A549 (cell line): ENCODE data around the gene HOMER2. TPM values are rescaled to one million over a fixed set of nuclear protein-coding genes. Genes with fewer than 3 reads are reported as not detected.

Source experiments
- ATAC-seq, 2 experiments: fragments of 200-7000 bp in 1 of 2; fragments of >200 bp in 1 of 2; cut with Nextera tagmentation in 1 of 2; cut with Tn5 transposase in 1 of 2; 3 replicates each; pipeline versions ENCODE4 v1.8.0 to v1.9.1; 2018 to 2020; ENCODE audit warnings: mild to moderate bottlenecking in 1 of 2, moderate library complexity in 1 of 2
- CTCF ChIA-PET: fragments of 300-600 bp; sonication (Branson Sonifier 250); formaldehyde crosslinking; extraction: SDS; loops from one replicate; lab custom pipeline; 2021; ENCODE audit warnings: antibody characterized with exemption, inconsistent platforms; lab: Yijun Ruan, JAX
- POLR2A ChIA-PET: fragments of 350-600 bp; formaldehyde crosslinking; extraction: SDS; loops from one replicate; lab custom pipeline; 2021; ENCODE audit warnings: antibody characterized with exemption, inconsistent platforms; lab: Yijun Ruan, JAX
- DNase-seq, 2 experiments: peaks; one replicate each; pipeline versions ENCODE4 v3.0.0 to v3.0.0-alpha.2; 2011 to 2016; ENCODE audit warnings: low read depth in 1 of 2, low spot score in 1 of 2
- FAIRE-seq: peaks from 2 replicates; lab custom pipeline; 2011; peaks lifted over from hg19 to GRCh38; lab: Jason Lieb, UNC
- H3K27ac ChIP-seq, 2 experiments: fragments of >200 bp; sonication (Bioruptor Twin); formaldehyde crosslinking; 3 replicates each; pipeline ENCODE4 v1.5.1; 2016 to 2017
- H3K4me1 ChIP-seq: fragments of >200 bp; sonication (Bioruptor Twin); formaldehyde crosslinking; 3 replicates; pipeline ENCODE4 v1.6.1; 2016
- H3K4me2 ChIP-seq: fragments of >200 bp; sonication (Bioruptor Twin); formaldehyde crosslinking; 3 replicates; pipeline ENCODE4 v1.6.1; 2016
- H3K4me3 ChIP-seq: fragments of >200 bp; sonication (Bioruptor Twin); formaldehyde crosslinking; 3 replicates; pipeline ENCODE4 v1.5.1; 2016
- H3K9me3 ChIP-seq: fragments of >200 bp; sonication (Bioruptor Twin); formaldehyde crosslinking; 3 replicates; pipeline ENCODE4 v1.6.1; 2016
- CBX8 ChIP-seq: fragments of 200-600 bp; sonication (generic); IDR thresholded peaks from 2 replicates; pipeline ENCODE4 v1.6.1; 2016
- CEBPB ChIP-seq, 2 experiments: fragments of >200 bp in 1 of 2; sonication (Bioruptor Twin) in 1 of 2; formaldehyde crosslinking in 1 of 2; IDR thresholded peaks; 2 replicates each; pipeline ENCODE4 v1.6.1; 2012 to 2016
- CHD2 ChIP-seq: fragments of 150-350 bp; IDR thresholded peaks from 2 replicates; pipeline ENCODE4 v1.6.1; 2014; ENCODE audit warnings: low read length; ENCODE audit not compliant: partially characterized antibody
- E2F6 ChIP-seq: IDR thresholded peaks from 2 replicates; pipeline ENCODE4 v1.6.1; 2012; ENCODE audit warnings: low read depth, borderline replicate concordance
- EHF ChIP-seq: fragments of 250-450 bp; sonication (Bioruptor Pico); IDR thresholded peaks from 2 replicates; pipeline ENCODE4 v1.5.0; 2020; ENCODE audit warnings: mild to moderate bottlenecking
- EHMT2 ChIP-seq: fragments of 200-600 bp; sonication (generic); IDR thresholded peaks from 2 replicates; pipeline ENCODE4 v1.6.1; 2016; ENCODE audit warnings: antibody characterized with exemption, low read depth, mild to moderate bottlenecking, moderate library complexity
- EP300 ChIP-seq, 2 experiments: fragments of >200 bp; sonication (Bioruptor Twin); formaldehyde crosslinking; IDR thresholded peaks; 2 replicates in 1 of 2; 3 replicates in 1 of 2; pipeline ENCODE4 v1.6.1; 2016 to 2017
- FOSB ChIP-seq: fragments of 250-450 bp; sonication (Bioruptor Pico); IDR thresholded peaks from 2 replicates; pipeline ENCODE4 v1.5.0; 2020; ENCODE audit warnings: mild to moderate bottlenecking, moderate library complexity
- FOSL2 ChIP-seq, 2 experiments: fragments of 450-650 bp in 1 of 2; fragments of >200 bp in 1 of 2; sonication (Bioruptor Twin) in 1 of 2; formaldehyde crosslinking; IDR thresholded peaks; 2 replicates each; pipeline versions ENCODE4 v1.5.0 to v1.6.1; 2016 to 2020; ENCODE audit warnings: mild to moderate bottlenecking in 1 of 2, moderate library complexity in 1 of 2
- HDAC2 ChIP-seq: fragments of 200-600 bp; sonication (generic); IDR thresholded peaks from 2 replicates; pipeline ENCODE4 v1.6.1; 2016
- HOXA7 ChIP-seq: fragments of 250-450 bp; sonication (Bioruptor Pico); IDR thresholded peaks from 2 replicates; pipeline ENCODE4 v1.5.0; 2020; ENCODE audit warnings: mild to moderate bottlenecking, moderate library complexity
- HOXB13 ChIP-seq: fragments of 250-450 bp; sonication (Bioruptor Pico); IDR thresholded peaks from 2 replicates; pipeline ENCODE4 v1.5.0; 2020; ENCODE audit warnings: low read depth, mild to moderate bottlenecking, moderate library complexity
- JUN ChIP-seq, 2 experiments: fragments of >200 bp; sonication (Bioruptor Twin); formaldehyde crosslinking; IDR thresholded peaks; 2 replicates in 1 of 2; 3 replicates in 1 of 2; pipeline ENCODE4 v1.6.1; 2016 to 2017
- JUNB ChIP-seq: fragments of >200 bp; sonication (Bioruptor Twin); formaldehyde crosslinking; IDR thresholded peaks from 2 replicates; pipeline ENCODE4 v1.6.1; 2016
- MAFK ChIP-seq: fragments of 450-650 bp; IDR thresholded peaks from 2 replicates; pipeline ENCODE4 v1.6.1; 2014; ENCODE audit not compliant: partially characterized antibody
- MAZ ChIP-seq: fragments of 150-350 bp; IDR thresholded peaks from 2 replicates; pipeline ENCODE4 v1.6.1; 2014; ENCODE audit warnings: antibody characterized with exemption, low read depth, low read length, borderline replicate concordance
- MYC ChIP-seq: IDR thresholded peaks from 2 replicates; pipeline ENCODE4 v1.6.1; 2012; ENCODE audit warnings: mild to moderate bottlenecking, inconsistent platforms, low read length, improper control_type of control experiment, borderline replicate concordance
- NPAS2 ChIP-seq: fragments of 250-450 bp; sonication (Bioruptor Pico); IDR thresholded peaks from 2 replicates; pipeline ENCODE4 v1.8.0; 2022; ENCODE audit warnings: mild to moderate bottlenecking, moderate library complexity, borderline replicate concordance
- PHF8 ChIP-seq: fragments of 200-600 bp; sonication (generic); IDR thresholded peaks from 2 replicates; pipeline ENCODE4 v1.6.1; 2016; ENCODE audit warnings: low read depth, mild to moderate bottlenecking, antibody characterized with exemption, moderate library complexity, borderline replicate concordance
- POLR2AphosphoS2 ChIP-seq: conservative IDR thresholded peaks from 2 replicates; pipeline ENCODE4 v1.6.1; 2012; ENCODE audit warnings: low read length, improper control_type of control experiment, inconsistent platforms
- RAD21 ChIP-seq, 2 experiments: fragments of >200 bp in 1 of 2; sonication (Bioruptor Twin) in 1 of 2; formaldehyde crosslinking in 1 of 2; IDR thresholded peaks in 1 of 2; conservative IDR thresholded peaks in 1 of 2; 2 replicates in 1 of 2; 3 replicates in 1 of 2; pipeline ENCODE4 v1.6.1; 2012 to 2018; ENCODE audit warnings: inconsistent platforms in 1 of 2
- RARB ChIP-seq: fragments of 250-450 bp; sonication (Bioruptor Pico); IDR thresholded peaks from 2 replicates; pipeline ENCODE4 v1.8.0; 2021; ENCODE audit warnings: mild to moderate bottlenecking, moderate library complexity
- RCOR1 ChIP-seq: fragments of 150-350 bp; IDR thresholded peaks from 2 replicates; pipeline ENCODE4 v1.6.1; 2014; ENCODE audit warnings: antibody characterized with exemption, low read length, low read depth
- TFCP2L1 ChIP-seq: fragments of 250-450 bp; sonication (Bioruptor Pico); IDR thresholded peaks from 2 replicates; pipeline ENCODE4 v1.5.0; 2021; ENCODE audit warnings: mild to moderate bottlenecking
- ZFP36 ChIP-seq: fragments of 450-650 bp; IDR thresholded peaks from 2 replicates; pipeline ENCODE4 v1.6.1; 2014; ENCODE audit warnings: borderline replicate concordance; ENCODE audit not compliant: partially characterized antibody
- ZNF302 ChIP-seq: fragments of 250-450 bp; sonication (Bioruptor Pico); IDR thresholded peaks from 2 replicates; pipeline ENCODE4 v1.9.0; 2021; ENCODE audit warnings: inconsistent platforms, mild to moderate bottlenecking, moderate library complexity
- WGBS: methylation state at CpG from one replicate; pipeline ENCODE4 v1.1.6; 2017; ENCODE audit errors: missing lambda C conversion rate; 5-methylcytosine and 5-hydroxymethylcytosine counted together
- polyA plus RNA-seq, 4 experiments: library from polyadenylated mRNA; depleted of rRNA in 3 of 4; stranded (reverse); fragments of >200 nt; fragmentation: RNase III in 1 of 4; extraction: RNeasy Plus Mini Kit Qiagen cat#74134 plus additional on column Dnase treatment in 1 of 4; gene quantifications; 2 replicates in 3 of 4; 3 replicates in 1 of 4; pipeline ENCODE4 v1.2.3, GENCODE V29; 2011 to 2017
- TF ChIP-seq, protein P1 (sequence below): fragments of >200 bp; sonication (Bioruptor Twin); formaldehyde crosslinking; IDR thresholded peaks from 3 replicates; pipeline ENCODE4 v1.6.1; 2016

Gene HOMER2
- polyA plus RNA-seq, 2 of the 4 experiments (the other 2 are of a cell fraction): 9.4 to 15.4 TPM

GRCh38 chr15:82903511-82903910 is 49.0 kb downstream of the HOMER2 start (continued):
- TF ChIP-seq ZNF302 (no peak), EHF (CRISPR knock-in tag) (no peak), NPAS2 (CRISPR knock-in tag) (no peak), ZFP36 (no peak), RAD21 (conservative IDR thresholded peaks at IDR 0.05 in 1 of 2, IDR thresholded peaks at IDR 0.05 in 1 of 2) (no peak), TFCP2L1 (CRISPR knock-in tag) (no peak), CEBPB (IDR thresholded peaks at IDR 0.05) (no peak), JUN (IDR thresholded peaks at IDR 0.05) (no peak), RARB (CRISPR knock-in tag) (no peak), CHD2 (no peak), CBX8 (no peak), MYC (no peak), E2F6 (no peak), RCOR1 (no peak)

DNA sequence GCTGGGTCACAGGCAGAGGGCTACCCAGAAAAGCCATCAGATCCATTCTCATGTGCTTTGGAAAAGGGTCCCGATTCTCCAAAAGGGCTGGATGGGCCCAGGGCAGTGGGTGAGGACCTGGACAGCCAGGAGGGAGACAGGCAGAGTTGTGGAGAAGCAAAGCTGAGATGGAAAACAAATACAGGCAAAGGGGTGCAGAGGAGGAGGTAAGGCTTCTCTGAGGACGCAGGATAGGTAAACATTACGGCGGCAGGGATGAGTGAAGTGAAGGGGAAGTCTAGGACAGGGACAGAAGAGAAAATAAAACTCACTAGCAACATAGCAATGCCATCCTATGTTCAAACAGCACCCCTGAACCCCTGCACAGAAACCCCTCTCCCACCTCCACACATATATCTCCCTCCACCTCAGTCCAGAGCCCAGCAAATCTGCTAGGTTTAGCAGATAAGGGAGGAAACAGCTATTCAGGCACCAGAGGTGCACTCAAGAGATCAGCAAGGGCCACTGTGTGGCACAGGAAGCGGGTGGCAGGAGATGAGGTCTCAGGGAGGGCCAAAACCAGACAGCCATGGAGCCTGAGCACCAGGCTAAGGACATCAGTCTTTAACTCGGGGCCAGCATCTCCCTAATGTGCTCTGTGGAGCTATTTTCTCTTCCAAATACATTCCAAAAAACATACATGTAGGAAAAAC is 51.3 kb downstream of the HOMER2 start:
- DNase-seq: no peak
- POLR2A ChIA-PET: no interaction called here
- peak in 1 of 2 experiments; percentile 32; a peak in 2 of 6 replicates for ATAC-seq
- WGBS: 69% methylated on average over 6 of the region's 6 CpGs
- TF ChIP-seq ZNF302 (no peak), EHMT2 (no peak), E2F6 (no peak), JUNB (no peak), HOXA7 (CRISPR knock-in tag) (no peak), MAFK (no peak), FOSB (CRISPR knock-in tag) (no peak), RCOR1 (no peak), FOSL2 (IDR thresholded peaks at IDR 0.05) (no peak), FOSL2 (CRISPR knock-in tag; IDR thresholded peaks at IDR 0.05) (no peak), MAZ (no peak), POLR2AphosphoS2 (no peak), HOXB13 (CRISPR knock-in tag) (no peak), ZFP36 (no peak), TFCP2L1 (CRISPR knock-in tag) (no peak), EP300 (IDR thresholded peaks at IDR 0.05) (no peak), PHF8 (no peak), HDAC2 (no peak)
- TF ChIP-seq, protein P1, sequence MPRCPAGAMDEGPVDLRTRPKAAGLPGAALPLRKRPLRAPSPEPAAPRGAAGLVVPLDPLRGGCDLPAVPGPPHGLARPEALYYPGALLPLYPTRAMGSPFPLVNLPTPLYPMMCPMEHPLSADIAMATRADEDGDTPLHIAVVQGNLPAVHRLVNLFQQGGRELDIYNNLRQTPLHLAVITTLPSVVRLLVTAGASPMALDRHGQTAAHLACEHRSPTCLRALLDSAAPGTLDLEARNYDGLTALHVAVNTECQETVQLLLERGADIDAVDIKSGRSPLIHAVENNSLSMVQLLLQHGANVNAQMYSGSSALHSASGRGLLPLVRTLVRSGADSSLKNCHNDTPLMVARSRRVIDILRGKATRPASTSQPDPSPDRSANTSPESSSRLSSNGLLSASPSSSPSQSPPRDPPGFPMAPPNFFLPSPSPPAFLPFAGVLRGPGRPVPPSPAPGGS: no peak
- TF ChIP-seq, all 56 proteins: peak for 0
- Histone ChIP-seq H3K4me2 (no peak overlapping the region), H3K9me3 (no peaks in the 10 kb centered on the region), H3K4me1 (no peaks in the 10 kb centered on the region), H3K4me3 (no peak overlapping the region), H3K27ac (no peak overlapping the region)
- FAIRE-seq: no peak
- CTCF ChIA-PET: interaction anchor here (0.6 to 1.6 kb wide), 3 partner anchors 11 to 234 kb away, joined by 3 to 4 read pairs (median 3); no protein-coding TSS in a partner anchor
